Measurements from ENCODE around the gene SYNE4. TPM values are rescaled to one million over a fixed set of nuclear protein-coding genes. Genes with fewer than 3 reads are reported as not detected.

SYNE4 gene
- total and polyA plus RNA-seq, 2 of the 4 experiments (the other 2 are of a cell fraction), result 0.27 TPM; not detected in 1

- no peak overlapping the region for H4K91ac ChIP-seq (ENCODE audit: insufficient read depth, low read depth, low read length)
- H3K27ac ChIP-seq (ENCODE audit: insufficient read depth, low read length), result no peak overlapping the region
- no peak for DNase-seq
- H4K5ac ChIP-seq (ENCODE audit: low read depth, low read length), result no peak overlapping the region
- no peak overlapping the region for H3K56ac ChIP-seq (ENCODE audit: extremely low read depth, insufficient read depth, low read length)
- H2AK5ac ChIP-seq (ENCODE audit: low read depth, low read length), result no peak overlapping the region
- no peak overlapping the region for H3K4ac ChIP-seq (ENCODE audit: low read depth, low read length)
- intact Hi-C loops (cut with micrococcal nuclease), result no loop called here
- H3K4me3 ChIP-seq (ENCODE audit: insufficient read depth, low read depth, low read length), result no peak overlapping the region
- in situ Hi-C loops (cut with MboI; ENCODE audit: low sequenced_read_pairs), result no loop called here
- H4K20me1 ChIP-seq (ENCODE audit: insufficient read depth, low read length), result no peaks in the 10 kb centered on the region; the same call in 1 of the 2 replicates
- no peak overlapping the region for H3K14ac ChIP-seq (replicated peaks; ENCODE audit: low read depth, low read length)
- no peak overlapping the region for H4K8ac ChIP-seq (ENCODE audit: low read depth in 2 of 2, low read length in 2 of 2)
- no peak overlapping the region for H2AK9ac ChIP-seq (replicated peaks; ENCODE audit: low read depth, low read length, poor library complexity)
- H3K79me1 ChIP-seq (ENCODE audit: low read depth in 1 of 2, low read length in 2 of 2), result peaks cover 0 to 12% of the 10 kb centered on the region in 2 experiments; a peak in 2 of 4 replicates
- H2BK5ac ChIP-seq (ENCODE audit: low read depth, low read length, poor library complexity, severe bottlenecking), result no peak overlapping the region
- ATAC-seq (ENCODE audit: low read depth), result no peak
- no peak overlapping the region for H3K23ac ChIP-seq (ENCODE audit: low read depth, low read length)
- no peak overlapping the region for H3K18ac ChIP-seq (ENCODE audit: low read depth, low read length)
- no peak overlapping the region for H2BK20ac ChIP-seq (ENCODE audit: low read depth, low read length)
- H3K9me3 ChIP-seq (ENCODE audit: control insufficient read depth, insufficient read depth, low read length), result no peaks in the 10 kb centered on the region
- ChIA-PET POLR2A (ENCODE audit: unreplicated experiment) (no interaction called here), CTCF (no interaction called here)
- 97% methylated on average over 27 of the region's 49 CpGs; no CpG with 5 or more reads in 1 of the 2 experiments for WGBS, 2 experiments (ENCODE audit: extremely low coverage in 2 of 2, insufficient read length in 1 of 2)
- H3K36me3 ChIP-seq (ENCODE audit: control insufficient read depth, insufficient read depth, low read length), result peaks cover 58% of the 10 kb centered on the region
- BruUV-seq (replicated peaks), result TSS peak; percentile 74
- dilution Hi-C loops (cut with HindIII; ENCODE audit: low sequenced_read_pairs, unreplicated experiment), result no loop called here
- no peak overlapping the region for H2BK120ac ChIP-seq (ENCODE audit: low read depth, low read length)
- no peaks in the 10 kb centered on the region for H3K27me3 ChIP-seq (ENCODE audit: control insufficient read depth, insufficient read depth, low read length)
- no peaks in the 10 kb centered on the region for H3K4me1 ChIP-seq (ENCODE audit: control insufficient read depth, insufficient read depth, low read length)
- peaks cover 6% of the 10 kb centered on the region; the same call in 1 of the 2 replicates for H3K9me1 ChIP-seq (ENCODE audit: insufficient read depth, low read length)
- H2AFZ ChIP-seq (replicated peaks; ENCODE audit: low read length, poor library complexity), result no peak overlapping the region
- H3K4me2 ChIP-seq (ENCODE audit: low read depth, low read length), result no peak overlapping the region
- TF ChIP-seq RFX5 (IDR thresholded peaks at IDR 0.05; ENCODE audit: low read depth, low read length) (no peak), CTCF (conservative IDR thresholded peaks at IDR 0.05; ENCODE audit: low read depth, low read length) (no peak), ELK1 (IDR thresholded peaks at IDR 0.05; ENCODE audit: borderline replicate concordance, low read depth, low read length) (no peak), NFE2L2 (IDR thresholded peaks at IDR 0.05; ENCODE audit: low read depth, low read length) (no peak), RAD21 (IDR thresholded peaks at IDR 0.05; ENCODE audit: low read length) (no peak), RCOR1 (IDR thresholded peaks at IDR 0.05; ENCODE audit: insufficient replicate concordance, low read length) (no peak), SMC3 (IDR thresholded peaks at IDR 0.05; ENCODE audit: low read depth, low read length) (no peak)
- H3K9ac ChIP-seq (ENCODE audit: low read depth, low read length), result no peak overlapping the region
- no peak overlapping the region for H2BK15ac ChIP-seq (ENCODE audit: low read depth, low read length)
Observed at GRCh38 chr19:36026091-36026876, 17.7 kb upstream of the SYNE4 start.
